CD4-positive, alpha-beta T cell treated with Interleukin-15 for 1 hour (primary cell): ENCODE data around the gene KRTAP4-12.
"Not testable (repeated sequence)": the region's sequence is repeated elsewhere in the genome, so short reads cannot be mapped to it uniquely, and the experiment has no call there.

Source experiments
- DNase-seq: peaks from one replicate; pipeline ENCODE4 v3.0.0-alpha.2; 2020

KRTAP4-12 gene

DNA sequence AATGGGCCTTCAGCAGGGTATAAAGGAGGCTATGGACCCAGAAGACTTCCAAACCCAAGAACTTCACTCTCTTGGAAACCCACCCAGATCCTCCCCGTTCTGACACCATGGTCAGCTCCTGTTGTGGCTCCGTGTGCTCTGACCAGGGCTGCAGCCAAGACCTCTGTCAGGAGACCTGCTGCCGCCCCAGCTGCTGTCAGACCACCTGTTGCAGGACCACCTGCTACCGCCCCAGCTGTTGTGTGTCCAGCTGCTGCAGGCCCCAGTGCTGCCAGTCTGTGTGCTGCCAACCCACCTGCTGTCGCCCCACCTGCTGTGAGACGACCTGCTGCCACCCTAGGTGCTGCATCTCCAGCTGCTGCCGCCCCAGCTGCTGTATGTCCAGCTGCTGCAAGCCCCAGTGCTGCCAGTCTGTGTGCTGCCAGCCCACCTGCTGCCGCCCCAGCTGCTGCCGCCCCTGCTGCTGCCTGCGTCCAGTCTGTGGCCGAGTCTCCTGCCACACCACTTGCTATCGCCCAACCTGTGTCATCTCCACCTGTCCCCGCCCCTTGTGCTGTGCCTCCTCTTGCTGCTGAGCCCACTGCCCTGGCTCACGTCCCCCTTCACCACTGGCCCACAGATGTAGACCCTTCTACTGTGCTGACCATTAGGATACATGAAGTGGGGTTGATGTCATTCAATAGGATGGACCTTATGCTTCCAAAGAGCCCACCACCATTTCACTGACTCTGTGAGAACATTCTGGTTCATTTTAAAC, 39.7 kb downstream of the KRTAP4-12 start, which contains the start of gene KRTAP4-7:
Gene KRTAP4-7 (plus strand): TSS at position 51 of the 757 bp plus-strand sequence. CDS start 57 bp downstream, at position 108.
- not testable (repeated sequence) for DNase-seq

DNA sequence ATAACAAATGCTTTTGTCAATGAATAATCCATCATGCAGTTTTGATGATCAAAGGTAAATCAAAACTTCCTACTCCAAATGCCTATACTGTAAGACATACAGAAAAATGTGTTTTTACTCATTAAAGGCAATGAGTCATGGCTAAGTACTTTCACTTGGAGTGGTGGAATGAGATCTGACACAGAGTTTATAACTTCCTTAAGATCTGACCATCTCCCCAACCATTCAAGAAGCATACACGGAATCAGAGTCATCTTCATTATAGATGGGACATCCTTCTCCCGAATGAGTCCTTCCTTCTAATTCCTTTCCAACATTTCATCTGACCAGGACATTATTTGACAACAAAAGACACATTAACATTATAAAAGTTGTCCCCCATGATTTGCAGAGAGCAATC, 40.6 kb downstream of the KRTAP4-12 start:
- not testable (repeated sequence) for DNase-seq

DNA sequence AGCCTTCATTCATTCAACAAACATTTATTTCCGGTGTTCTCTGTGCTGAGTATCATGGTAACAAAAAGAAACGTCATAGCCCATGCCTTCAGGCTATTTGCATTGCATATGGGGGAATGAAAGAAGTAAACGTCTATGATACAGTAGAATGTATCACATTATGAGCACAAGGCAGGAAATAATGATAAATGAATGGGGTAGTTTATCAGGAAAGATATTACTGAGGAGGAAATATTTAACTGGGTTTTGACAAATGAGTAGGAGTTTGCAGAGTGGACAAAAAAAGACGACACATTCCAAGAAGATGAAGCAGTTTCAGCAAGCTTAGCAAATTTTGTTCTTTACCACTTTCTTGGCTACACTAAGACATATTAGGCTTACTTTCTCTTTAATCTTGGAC, 41.4 kb downstream of the KRTAP4-12 start:
- DNase-seq = no peak

DNA sequence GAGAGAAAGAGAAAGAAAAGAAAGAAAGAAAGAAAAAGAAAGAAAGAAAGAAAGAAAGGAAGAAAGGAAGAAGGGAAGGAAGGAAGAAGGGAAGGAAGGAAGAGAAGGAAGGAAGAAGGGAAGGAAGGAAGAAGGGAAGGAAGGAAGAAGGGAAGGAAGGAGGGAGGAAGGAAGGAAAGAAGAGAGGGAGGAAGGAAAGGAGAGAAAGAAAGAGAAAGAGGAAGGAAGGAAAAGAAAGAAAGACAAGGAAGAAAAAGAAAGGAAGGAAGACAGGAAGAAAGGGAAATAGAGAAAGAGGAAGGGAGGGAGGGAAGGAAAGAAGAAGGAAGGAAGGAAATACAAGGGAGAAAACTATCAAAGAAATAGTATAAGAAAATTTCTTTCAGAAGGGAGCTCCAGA, 47.2 kb downstream of the KRTAP4-12 start:
- DNase-seq = no peak

DNA sequence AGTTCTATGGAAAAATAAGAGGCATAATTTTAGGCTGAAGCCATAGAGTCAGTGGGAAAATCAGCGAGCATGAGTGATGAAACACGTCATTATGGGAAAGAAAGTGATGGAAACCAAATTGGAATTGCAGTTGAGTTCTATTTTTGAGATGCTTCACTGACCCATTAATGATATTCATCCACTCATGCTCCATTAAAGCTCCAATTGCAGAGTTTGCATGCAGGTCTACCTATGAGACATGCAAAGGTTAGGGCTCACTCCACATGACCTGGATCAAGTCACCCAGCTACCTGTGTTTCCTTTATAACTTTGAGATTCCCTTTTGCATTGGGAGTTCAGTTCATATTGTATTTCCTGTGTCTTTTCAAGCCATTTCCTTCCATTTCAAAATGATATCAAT, 50.3 kb downstream of the KRTAP4-12 start:
- no peak for DNase-seq
